ENCODE data around the gene ZNF747.

ZNF747 gene

GRCh38 chr16:30557957-30558788 is 23.5 kb upstream of the ZNF747 start, which contains the start of gene ZNF764:
ZNF764 (minus strand) TSS chr16:30558374; CDS start chr16:30558182, 192 bp downstream.
- Histone ChIP-seq H3K4me1 (ENCODE audit: control insufficient read depth in 5 of 5, insufficient read depth in 5 of 5, low read length in 5 of 5) (peaks cover 0 to 32% (median 23%) of the 10 kb centered on the region in 5 donors), H3K36me3 (ENCODE audit: control insufficient read depth in 5 of 5, insufficient read depth in 5 of 5, low read length in 5 of 5) (peaks cover 0 to 32% (median 21%) of the 10 kb centered on the region in 5 donors), H3K27me3 (ENCODE audit: control insufficient read depth in 5 of 5, insufficient read depth in 4 of 5, low read length in 5 of 5) (no peaks in the 10 kb centered on the region), H3K27ac (ENCODE audit: low read depth, low read length) (peak within 1 kb of the TSS; percentile 89), H3K4me3 (ENCODE audit: low read depth in 1 of 5, low read length in 5 of 5) (peak within 1 kb of the TSS; percentile 71 to 88 (median 78)), H3K9ac (ENCODE audit: low read length in 5 of 5) (peak within 1 kb of the TSS; percentile 48 to 98 (median 92)), H3K9me3 (ENCODE audit: control insufficient read depth in 5 of 5, low read length in 5 of 5) (no peaks in the 10 kb centered on the region)

- H3K27ac ChIP-seq (ENCODE audit: low read depth, low read length), result peak overlapping the region; percentile 89
- H3K27me3 ChIP-seq (ENCODE audit: control insufficient read depth in 5 of 5, insufficient read depth in 4 of 5, low read length in 5 of 5), result no peaks in the 10 kb centered on the region
- peaks cover 0 to 32% (median 23%) of the 10 kb centered on the region in 5 donors for H3K4me1 ChIP-seq (ENCODE audit: control insufficient read depth in 5 of 5, insufficient read depth in 5 of 5, low read length in 5 of 5)
- peak overlapping the region; percentile 48 to 98 (median 92) for H3K9ac ChIP-seq (ENCODE audit: low read length in 5 of 5)
- peaks cover 0 to 36% (median 21%) of the 10 kb centered on the region in 5 donors for H3K36me3 ChIP-seq (ENCODE audit: control insufficient read depth in 5 of 5, insufficient read depth in 5 of 5, low read length in 5 of 5)
- no peaks in the 10 kb centered on the region for H3K9me3 ChIP-seq (ENCODE audit: control insufficient read depth in 5 of 5, low read length in 5 of 5)
- peak overlapping the region; percentile 71 to 88 (median 78) for H3K4me3 ChIP-seq (ENCODE audit: low read depth in 1 of 5, low read length in 5 of 5)
Measured at GRCh38 chr16:30557707-30557956, 23.0 kb upstream of the ZNF747 start.

- Histone ChIP-seq H3K9me3 (ENCODE audit: control insufficient read depth in 5 of 5, low read length in 5 of 5) (no peaks in the 10 kb centered on the region), H3K27ac (ENCODE audit: low read depth, low read length) (no peak overlapping the region), H3K4me3 (ENCODE audit: low read depth in 1 of 5, low read length in 5 of 5) (no peak overlapping the region), H3K4me1 (ENCODE audit: control insufficient read depth in 5 of 5, insufficient read depth in 5 of 5, low read length in 5 of 5) (peaks cover 0 to 24% (median 17%) of the 10 kb centered on the region in 5 donors), H3K36me3 (ENCODE audit: control insufficient read depth in 5 of 5, insufficient read depth in 5 of 5, low read length in 5 of 5) (peaks cover 0 to 36% (median 21%) of the 10 kb centered on the region in 5 donors), H3K27me3 (ENCODE audit: control insufficient read depth in 5 of 5, insufficient read depth in 4 of 5, low read length in 5 of 5) (no peaks in the 10 kb centered on the region), H3K9ac (ENCODE audit: low read length in 5 of 5) (no peak overlapping the region)
Measured at GRCh38 chr16:30556125-30556473, 21.4 kb upstream of the ZNF747 start.

GRCh38 chr16:30555315-30556124 is 20.9 kb upstream of the ZNF747 start:
- no peak overlapping the region for H3K4me3 ChIP-seq (ENCODE audit: low read depth in 1 of 5, low read length in 5 of 5)
- peaks cover 0 to 21% (median 14%) of the 10 kb centered on the region in 5 donors for H3K4me1 ChIP-seq (ENCODE audit: control insufficient read depth in 5 of 5, insufficient read depth in 5 of 5, low read length in 5 of 5)
- no peaks in the 10 kb centered on the region for H3K9me3 ChIP-seq (ENCODE audit: control insufficient read depth in 5 of 5, low read length in 5 of 5)
- no peak overlapping the region for H3K27ac ChIP-seq (ENCODE audit: low read depth, low read length)
- H3K36me3 ChIP-seq (ENCODE audit: control insufficient read depth in 5 of 5, insufficient read depth in 5 of 5, low read length in 5 of 5), result peaks cover 0 to 36% (median 21%) of the 10 kb centered on the region in 5 donors
- H3K27me3 ChIP-seq (ENCODE audit: control insufficient read depth in 5 of 5, insufficient read depth in 4 of 5, low read length in 5 of 5), result no peaks in the 10 kb centered on the region
- H3K9ac ChIP-seq (ENCODE audit: low read length in 5 of 5), result no peak overlapping the region

GRCh38 chr16:30554557-30555314 is 20.1 kb upstream of the ZNF747 start:
- peaks cover 0 to 36% (median 21%) of the 10 kb centered on the region in 5 donors for H3K36me3 ChIP-seq (ENCODE audit: control insufficient read depth in 5 of 5, insufficient read depth in 5 of 5, low read length in 5 of 5)
- no peaks in the 10 kb centered on the region for H3K27me3 ChIP-seq (ENCODE audit: control insufficient read depth in 5 of 5, insufficient read depth in 4 of 5, low read length in 5 of 5)
- H3K9me3 ChIP-seq (ENCODE audit: control insufficient read depth in 5 of 5, low read length in 5 of 5), result no peaks in the 10 kb centered on the region
- peaks cover 0 to 21% (median 14%) of the 10 kb centered on the region in 5 donors for H3K4me1 ChIP-seq (ENCODE audit: control insufficient read depth in 5 of 5, insufficient read depth in 5 of 5, low read length in 5 of 5)
- no peak overlapping the region for H3K9ac ChIP-seq (ENCODE audit: low read length in 5 of 5)
- no peak overlapping the region for H3K4me3 ChIP-seq (ENCODE audit: low read depth in 1 of 5, low read length in 5 of 5)
- no peak overlapping the region for H3K27ac ChIP-seq (ENCODE audit: low read depth, low read length)

- Histone ChIP-seq H3K27ac (ENCODE audit: low read depth, low read length) (no peak overlapping the region), H3K4me1 (ENCODE audit: control insufficient read depth in 5 of 5, insufficient read depth in 5 of 5, low read length in 5 of 5) (peaks cover 0 to 17% (median 10%) of the 10 kb centered on the region in 5 donors), H3K27me3 (ENCODE audit: control insufficient read depth in 5 of 5, insufficient read depth in 4 of 5, low read length in 5 of 5) (no peaks in the 10 kb centered on the region), H3K9me3 (ENCODE audit: control insufficient read depth in 5 of 5, low read length in 5 of 5) (no peaks in the 10 kb centered on the region), H3K36me3 (ENCODE audit: control insufficient read depth in 5 of 5, insufficient read depth in 5 of 5, low read length in 5 of 5) (peaks cover 0 to 36% (median 21%) of the 10 kb centered on the region in 5 donors), H3K4me3 (ENCODE audit: low read depth in 1 of 5, low read length in 5 of 5) (no peak overlapping the region), H3K9ac (ENCODE audit: low read length in 5 of 5) (peak overlapping the region in 1 of 5 donors; percentile 3)
Measured at GRCh38 chr16:30553393-30553899, 18.8 kb upstream of the ZNF747 start.

- H3K9ac ChIP-seq (ENCODE audit: low read length in 5 of 5), result peak overlapping the region in 1 of 5 donors; percentile 3
Measured at GRCh38 chr16:30552956-30553355, 18.3 kb upstream of the ZNF747 start.

GRCh38 chr16:30551781-30552180 is 17.1 kb upstream of the ZNF747 start:
- Histone ChIP-seq H3K4me3 (ENCODE audit: low read depth in 1 of 5, low read length in 5 of 5) (no peak overlapping the region), H3K27ac (ENCODE audit: low read depth, low read length) (no peak overlapping the region), H3K9me3 (ENCODE audit: control insufficient read depth in 5 of 5, low read length in 5 of 5) (no peaks in the 10 kb centered on the region), H3K36me3 (ENCODE audit: control insufficient read depth in 5 of 5, insufficient read depth in 5 of 5, low read length in 5 of 5) (peaks cover 0 to 36% (median 21%) of the 10 kb centered on the region in 5 donors), H3K27me3 (ENCODE audit: control insufficient read depth in 5 of 5, insufficient read depth in 4 of 5, low read length in 5 of 5) (no peaks in the 10 kb centered on the region), H3K9ac (ENCODE audit: low read length in 5 of 5) (no peak overlapping the region), H3K4me1 (ENCODE audit: control insufficient read depth in 5 of 5, insufficient read depth in 5 of 5, low read length in 5 of 5) (peaks cover 0 to 6% (median 0%) of the 10 kb centered on the region in 5 donors)

More at GRCh38 chr16:30552956-30553355, 18.3 kb upstream of the ZNF747 start:
- Histone ChIP-seq H3K4me3 (ENCODE audit: low read depth in 1 of 5, low read length in 5 of 5) (no peak overlapping the region), H3K9me3 (ENCODE audit: control insufficient read depth in 5 of 5, low read length in 5 of 5) (no peaks in the 10 kb centered on the region), H3K27ac (ENCODE audit: low read depth, low read length) (no peak overlapping the region), H3K27me3 (ENCODE audit: control insufficient read depth in 5 of 5, insufficient read depth in 4 of 5, low read length in 5 of 5) (no peaks in the 10 kb centered on the region), H3K4me1 (ENCODE audit: control insufficient read depth in 5 of 5, insufficient read depth in 5 of 5, low read length in 5 of 5) (peaks cover 0 to 17% (median 10%) of the 10 kb centered on the region in 5 donors), H3K36me3 (ENCODE audit: control insufficient read depth in 5 of 5, insufficient read depth in 5 of 5, low read length in 5 of 5) (peaks cover 0 to 36% (median 21%) of the 10 kb centered on the region in 5 donors)

GRCh38 chr16:30548416-30549253 is 14.0 kb upstream of the ZNF747 start:
- Histone ChIP-seq H3K27me3 (ENCODE audit: control insufficient read depth in 5 of 5, insufficient read depth in 4 of 5, low read length in 5 of 5) (no peaks in the 10 kb centered on the region), H3K27ac (ENCODE audit: low read depth, low read length) (no peak overlapping the region), H3K4me3 (ENCODE audit: low read depth in 1 of 5, low read length in 5 of 5) (no peak overlapping the region), H3K9me3 (ENCODE audit: control insufficient read depth in 5 of 5, low read length in 5 of 5) (no peaks in the 10 kb centered on the region), H3K36me3 (ENCODE audit: control insufficient read depth in 5 of 5, insufficient read depth in 5 of 5, low read length in 5 of 5) (peaks cover 0 to 8% (median 0%) of the 10 kb centered on the region in 5 donors), H3K4me1 (ENCODE audit: control insufficient read depth in 5 of 5, insufficient read depth in 5 of 5, low read length in 5 of 5) (peaks cover 0 to 3% (median 0%) of the 10 kb centered on the region in 5 donors), H3K9ac (ENCODE audit: low read length in 5 of 5) (no peak overlapping the region)
